Measurements from ENCODE around the gene DLGAP1.
"Not testable (repeated sequence)": the region's sequence is repeated elsewhere in the genome, so short reads cannot be mapped to it uniquely, and the experiment has no call there.

DLGAP1 gene

DNA sequence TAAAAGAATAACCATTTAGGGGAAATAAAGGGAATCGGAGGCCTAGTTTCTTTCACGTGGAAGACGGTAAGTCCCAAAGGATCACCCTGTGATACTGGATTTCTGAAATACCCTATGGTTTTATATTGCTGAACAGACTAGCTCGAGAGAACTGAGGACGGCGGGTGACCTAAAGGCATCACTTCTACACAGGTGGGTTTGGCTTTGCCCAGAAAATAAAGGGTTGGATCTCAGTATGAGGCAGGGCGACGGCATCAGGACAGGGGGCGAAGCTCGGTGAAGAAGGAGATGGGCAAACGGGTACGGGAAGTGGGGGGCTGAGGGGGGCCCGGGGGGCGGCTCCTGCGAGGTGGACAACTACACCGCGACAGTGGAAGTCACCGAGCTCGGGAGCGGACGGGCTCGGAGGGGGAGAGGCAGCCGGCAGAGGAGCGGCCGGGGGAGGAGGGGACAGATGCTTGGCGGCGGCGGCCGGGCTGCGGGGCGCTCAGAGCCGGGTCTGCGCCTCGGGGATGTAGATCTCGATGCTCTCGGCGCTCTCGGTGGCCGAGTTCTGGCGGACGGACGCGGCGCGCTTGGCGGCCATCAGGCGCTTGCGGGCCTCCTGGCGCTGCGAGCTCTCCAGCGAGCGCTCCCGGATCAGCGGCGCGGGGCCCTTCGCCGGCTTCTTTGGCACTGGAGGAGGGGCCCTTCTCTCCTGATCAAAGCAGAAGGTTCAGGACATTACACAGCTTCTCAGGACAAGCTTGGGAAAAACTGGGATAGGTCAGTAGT, 956.2 kb downstream of the DLGAP1 start:
- DNase-seq (ENCODE audit: low spot score): peak; percentile 24

GRCh38 chr18:3495691-3496430, 959.2 kb downstream of the DLGAP1 start:
- no peak for DNase-seq (ENCODE audit: low spot score)

DNA sequence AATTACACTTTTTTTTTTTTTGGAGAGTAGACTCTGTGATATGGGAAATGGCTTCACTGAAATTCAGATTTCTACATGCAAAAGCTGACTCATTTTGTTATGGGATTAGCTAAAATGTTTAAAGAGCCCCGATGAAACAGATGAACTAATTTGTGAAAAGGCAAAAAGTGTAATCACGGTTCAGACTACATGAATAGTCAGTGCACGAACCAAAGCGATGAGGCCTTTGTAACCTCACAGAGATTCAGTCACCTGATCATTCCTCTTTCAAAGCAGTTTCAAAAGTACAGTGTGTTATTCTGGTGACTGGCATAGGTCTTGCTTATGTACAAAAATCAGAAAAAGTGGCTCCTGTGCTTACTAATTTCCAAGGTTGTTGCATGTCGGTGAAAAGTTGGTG, 960.5 kb downstream of the DLGAP1 start:
- DNase-seq (ENCODE audit: low spot score): no peak

GRCh38 chr18:3494245-3494526, 960.9 kb downstream of the DLGAP1 start:
- DNase-seq (ENCODE audit: low spot score): no peak

DNA sequence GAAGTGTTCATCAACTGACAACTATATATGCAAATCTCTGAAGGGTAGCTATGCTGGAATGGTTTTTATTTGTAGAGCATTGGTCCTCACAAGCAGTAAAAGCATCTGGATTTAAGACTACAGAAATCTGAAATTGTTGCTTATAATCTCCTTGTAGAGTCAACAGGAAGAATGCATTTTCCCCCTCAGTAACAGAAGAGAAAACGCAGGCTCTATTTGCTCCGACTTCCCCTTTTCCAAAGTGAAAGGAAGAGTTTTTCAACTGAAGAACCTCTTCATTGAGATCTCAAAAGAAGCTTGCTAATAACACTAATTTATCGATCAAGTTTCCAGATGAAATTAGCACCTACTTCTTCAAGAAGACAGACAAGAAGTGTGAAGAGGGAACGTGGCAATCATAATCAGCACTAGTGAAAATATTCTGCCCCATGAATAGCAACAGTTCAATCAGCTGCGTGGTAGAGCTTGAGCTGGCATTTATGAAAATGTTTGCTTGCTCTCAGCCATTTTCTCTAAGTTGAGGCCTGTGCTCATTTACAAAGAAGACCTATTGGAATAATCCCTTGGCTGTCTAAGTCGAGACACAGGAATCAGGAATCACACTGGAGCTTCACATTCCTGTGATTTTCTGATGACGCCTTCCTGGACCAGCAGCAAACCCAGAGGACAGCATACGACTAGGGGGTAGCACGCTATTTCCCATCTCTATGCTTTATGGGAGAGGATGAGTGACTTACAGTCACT, 961.4 kb downstream of the DLGAP1 start:
- DNase-seq (ENCODE audit: low spot score): no peak

GRCh38 chr18:3492721-3493120, 962.4 kb downstream of the DLGAP1 start:
- DNase-seq (ENCODE audit: low spot score): no peak

GRCh38 chr18:3491981-3492555, 963.0 kb downstream of the DLGAP1 start:
- no peak for DNase-seq (ENCODE audit: low spot score)

DNA sequence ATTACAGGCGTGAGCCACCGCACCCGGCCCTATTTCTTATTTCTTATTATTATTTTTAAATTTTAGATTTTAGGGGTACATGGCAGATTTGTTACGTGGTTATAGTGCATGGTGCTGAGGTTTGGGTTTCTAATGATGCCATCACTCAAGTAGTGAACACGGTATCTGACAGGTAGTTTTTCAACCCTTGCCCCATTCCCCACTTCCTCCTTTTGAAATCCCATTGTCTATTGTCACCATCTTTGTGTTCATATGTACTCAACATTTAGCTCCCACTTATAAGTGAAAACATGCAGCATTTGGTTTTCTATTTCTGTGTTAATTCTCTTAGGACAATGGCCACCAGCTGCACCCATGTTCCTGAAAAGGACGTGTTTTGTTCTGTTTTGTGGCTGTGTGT, 965.6 kb downstream of the DLGAP1 start:
- no peak for DNase-seq (ENCODE audit: low spot score)

- no peak for DNase-seq (ENCODE audit: low spot score)
Observed at GRCh38 chr18:3486512-3486911, 968.6 kb downstream of the DLGAP1 start.

DNA sequence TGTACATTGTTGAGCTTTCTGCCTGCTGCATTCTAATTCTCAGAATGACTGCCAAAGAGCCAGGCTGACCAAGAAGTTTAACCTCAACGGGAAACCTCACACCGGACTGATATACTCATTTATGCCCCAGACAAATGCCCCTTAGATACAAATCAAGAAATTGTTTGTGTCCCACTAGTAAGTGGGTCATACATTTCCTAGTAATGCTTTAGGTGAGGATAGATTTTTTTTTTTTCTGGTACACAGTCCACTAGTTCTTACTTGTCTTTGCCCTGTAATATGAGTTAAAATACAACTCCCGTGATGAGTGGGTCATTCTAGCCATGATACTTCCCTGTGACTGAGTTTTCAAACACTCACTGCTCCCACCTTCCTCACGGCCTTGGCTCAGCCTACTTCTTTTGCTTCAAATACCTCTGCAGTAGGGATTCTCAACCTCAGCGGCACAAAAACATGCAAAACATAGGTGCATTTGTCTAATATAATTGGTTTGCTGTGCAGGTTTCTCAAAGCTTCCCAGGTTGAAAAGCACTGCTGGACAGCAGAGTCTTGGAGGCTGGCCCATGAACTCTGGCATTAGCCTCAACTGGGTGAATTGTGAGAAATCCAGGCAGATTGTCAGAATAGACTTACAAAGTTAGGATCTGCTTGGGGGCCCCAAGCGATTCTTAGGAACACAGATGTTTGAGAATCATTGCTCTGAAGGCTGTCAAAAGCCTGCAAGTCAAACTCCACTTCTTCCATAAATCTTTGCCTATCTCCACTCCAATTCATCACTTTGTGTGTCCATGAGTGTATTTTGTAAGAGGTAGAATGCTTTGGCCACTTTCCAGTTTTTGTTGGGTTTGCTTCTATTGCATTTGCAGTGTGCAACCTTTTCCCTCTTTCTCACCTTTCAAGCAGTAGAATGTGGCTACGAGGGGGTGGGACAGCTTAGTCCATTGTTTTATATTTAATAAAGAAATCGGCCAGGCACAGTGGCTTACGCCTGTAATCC, 969.7 kb downstream of the DLGAP1 start:
- DNase-seq (ENCODE audit: low spot score): no peak

DNA sequence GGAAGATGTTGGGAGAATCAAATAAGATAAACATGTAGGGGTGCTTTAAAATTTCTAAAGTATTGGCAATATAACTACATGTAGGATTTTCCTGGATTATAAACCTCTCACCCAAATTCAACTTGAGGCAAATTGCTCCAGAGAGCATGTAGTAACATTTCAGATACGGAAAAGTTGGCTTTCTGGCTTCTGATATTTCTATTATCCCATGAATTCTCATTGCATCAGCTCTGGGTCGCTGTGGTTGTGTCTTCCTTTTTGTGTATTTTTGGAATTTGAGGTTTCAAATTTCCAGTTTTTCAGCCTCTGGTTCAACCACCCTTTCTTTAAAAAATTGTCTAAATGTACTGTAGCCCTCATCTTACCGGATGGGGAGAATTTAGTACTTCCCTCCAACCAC, 972.8 kb downstream of the DLGAP1 start:
- DNase-seq (ENCODE audit: low spot score): no peak

GRCh38 chr18:3481696-3482210, 973.4 kb downstream of the DLGAP1 start:
- no peak for DNase-seq (ENCODE audit: low spot score)

- DNase-seq (ENCODE audit: low spot score): no peak
Observed at GRCh38 chr18:3480827-3481573, 974.1 kb downstream of the DLGAP1 start.

DNA sequence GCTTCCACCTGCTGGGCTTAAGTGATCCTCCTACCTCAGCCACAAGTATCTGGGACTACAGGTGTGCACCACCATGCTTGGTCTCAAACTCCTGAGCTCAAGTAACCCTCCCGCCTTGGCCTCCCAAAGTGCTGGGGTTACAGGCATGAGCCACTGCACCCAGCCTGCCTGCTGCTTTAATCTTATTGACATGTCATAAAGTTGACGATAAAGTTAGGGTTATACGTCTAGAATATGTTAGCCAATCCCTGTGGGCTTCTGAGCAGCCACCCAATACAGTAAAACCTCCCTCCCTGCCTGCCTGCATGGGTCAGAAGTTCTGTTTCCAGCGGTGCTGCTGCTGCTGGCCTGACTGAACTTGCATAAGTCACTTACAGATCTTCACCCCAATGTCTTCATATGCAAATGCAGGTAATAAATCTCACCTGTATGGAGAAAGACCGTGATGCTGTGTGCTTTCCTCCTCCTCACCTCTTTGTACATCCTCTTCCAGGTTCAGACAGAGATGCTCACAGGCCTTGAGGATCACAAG, 975.1 kb downstream of the DLGAP1 start:
- no peak for DNase-seq (ENCODE audit: low spot score)

DNA sequence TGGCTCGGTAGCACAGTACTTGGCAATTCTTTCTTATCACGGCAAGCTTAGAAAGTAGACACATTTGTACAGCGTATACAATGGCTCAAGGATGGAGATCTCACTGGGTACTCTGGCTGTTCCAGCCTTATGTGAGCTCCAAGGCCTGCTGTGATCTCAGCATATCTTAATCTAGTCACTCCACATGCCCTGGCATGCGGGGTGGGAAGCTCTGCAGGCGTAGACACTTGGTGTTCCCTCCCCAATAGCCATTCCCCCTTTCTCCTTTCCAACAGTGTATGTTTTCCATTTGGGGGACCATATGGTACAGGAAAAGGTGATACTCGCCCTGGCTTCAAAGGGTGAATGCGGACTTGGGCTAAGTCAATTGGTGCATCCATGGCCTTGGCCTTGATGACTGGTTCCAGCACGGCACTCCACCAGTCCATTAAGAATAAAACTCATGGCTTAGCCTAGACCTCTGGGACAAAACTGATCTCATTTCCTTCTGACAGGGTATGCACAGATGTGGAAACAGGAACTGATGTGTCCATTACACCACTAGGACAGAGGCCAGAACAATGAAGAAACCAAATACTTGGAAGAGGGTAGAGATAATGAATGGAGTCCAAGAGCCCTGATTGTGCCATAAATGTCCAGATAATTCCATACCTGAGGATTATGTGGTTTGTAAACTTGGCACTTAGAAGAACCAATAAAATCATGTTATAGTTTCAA, 976.7 kb downstream of the DLGAP1 start:
- DNase-seq (ENCODE audit: low spot score): no peak

DNA sequence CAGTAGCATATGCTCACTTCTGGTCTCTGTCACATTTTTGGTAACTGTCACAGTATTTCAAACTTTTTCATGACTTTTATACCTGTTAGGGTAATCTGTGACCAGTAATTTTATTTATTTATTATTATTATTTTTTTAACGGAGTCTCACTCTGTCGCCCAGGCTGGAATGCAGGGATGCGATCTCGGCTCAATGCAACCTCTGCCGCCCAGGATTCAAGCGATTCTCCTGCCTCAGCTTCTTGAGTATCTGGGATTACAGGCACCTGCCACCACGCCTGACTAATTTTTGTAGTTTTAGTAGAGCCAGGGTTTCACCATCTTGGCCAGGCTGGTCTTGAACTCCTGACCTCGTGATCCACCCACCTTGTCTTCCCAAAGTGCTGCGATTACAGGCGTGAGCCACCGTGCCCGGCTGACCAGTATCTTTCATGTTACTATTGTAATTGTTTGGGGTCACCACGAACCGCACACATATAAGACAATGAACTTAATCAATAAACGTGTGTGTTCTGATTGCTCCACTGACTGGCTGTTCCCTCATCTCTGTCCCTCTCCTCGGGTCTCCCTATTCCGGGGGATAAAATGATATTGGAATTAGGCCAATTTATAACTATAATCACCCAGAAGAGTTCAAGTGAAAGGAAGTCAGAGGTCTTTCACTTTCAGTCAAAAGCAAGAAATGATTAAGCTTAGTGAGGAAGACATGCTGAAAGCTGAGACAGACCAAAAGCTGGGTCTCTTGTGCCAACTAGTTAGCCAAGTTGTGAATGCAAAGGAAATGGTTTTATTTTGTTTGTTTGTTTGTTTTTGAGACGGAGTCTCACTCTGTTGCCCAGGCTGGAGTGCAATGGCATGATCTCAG, 982.2 kb downstream of the DLGAP1 start:
- no peak for DNase-seq (ENCODE audit: low spot score)

DNA sequence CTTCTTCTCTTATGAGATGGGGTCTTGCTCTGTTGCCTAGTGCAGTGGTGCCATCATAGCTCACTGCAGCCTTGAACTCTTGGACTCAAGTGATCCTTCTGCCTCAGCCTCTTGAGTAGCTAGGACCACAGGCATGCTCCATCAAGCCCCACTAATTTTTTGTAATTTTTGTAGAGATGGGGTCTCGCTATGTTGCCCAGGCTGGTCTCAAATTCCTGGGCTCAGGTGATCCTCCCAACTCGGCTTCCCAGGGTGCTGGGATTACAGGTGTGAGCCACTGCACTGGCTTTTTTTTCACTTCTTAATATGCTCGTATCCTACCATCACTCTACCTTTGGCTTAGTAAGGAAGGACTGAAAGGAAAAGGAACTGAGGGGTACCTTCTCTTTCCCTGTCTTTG, 983.0 kb downstream of the DLGAP1 start:
- not testable (repeated sequence) for DNase-seq (ENCODE audit: low spot score)

DNA sequence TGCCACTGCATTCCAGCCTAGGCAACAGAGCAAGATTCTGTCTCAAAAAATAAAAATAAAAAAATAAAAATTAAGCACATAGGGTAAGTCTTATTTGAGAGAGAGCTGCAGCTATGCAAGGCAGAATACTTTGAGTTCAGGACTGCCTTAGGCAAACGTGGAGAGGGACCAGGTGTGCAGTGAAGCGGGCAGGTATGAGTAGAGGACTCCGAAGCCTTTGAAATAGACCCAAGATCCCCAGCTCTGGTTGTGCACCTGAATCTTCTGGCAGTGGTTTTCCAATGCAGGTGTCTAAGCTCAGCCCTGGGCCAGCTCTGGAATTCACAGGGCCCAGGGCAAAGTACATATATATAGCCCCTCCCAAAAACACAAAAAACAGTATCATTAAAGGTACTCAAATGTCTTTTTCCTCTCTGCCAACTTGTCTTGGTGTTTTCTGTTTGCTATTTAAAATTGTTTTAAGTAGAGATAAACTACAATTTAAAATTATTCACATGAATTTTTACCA, 983.9 kb downstream of the DLGAP1 start:
- DNase-seq (ENCODE audit: low spot score): no peak

Data from globus pallidus (tissue), 1 donor.